A673 (cell line): Measurements from ENCODE around the gene PDIA4.

Experiments
- CTCF ChIP-seq: fragments of 300-800, 200-600 bp; sonication (generic); conservative IDR thresholded peaks from 2 replicates; pipeline ENCODE4 v1.5.1; 2017; ENCODE audit warnings: low read depth, mild to moderate bottlenecking, antibody characterized with exemption, low read length, moderate library complexity, mixed read lengths
- EZH2 ChIP-seq: fragments of 200-600 bp; sonication (generic); IDR thresholded peaks from 2 replicates; pipeline ENCODE4 v1.6.1; 2017; ENCODE audit warnings: borderline replicate concordance, low read depth, mild to moderate bottlenecking, mixed read lengths, antibody characterized with exemption, low read length; ENCODE audit not compliant: poor library complexity, severe bottlenecking

- no peak for TF ChIP-seq CTCF
- no peak for TF ChIP-seq EZH2
Observed at GRCh38 chr7:149009527-149009926, 18.8 kb downstream of the PDIA4 start.
